Measurements from ENCODE around the gene ZNF718. TPM values are rescaled to one million over a fixed set of nuclear protein-coding genes. Genes with fewer than 3 reads are reported as not detected.

ZNF718 gene
- total and polyA plus RNA-seq, 2 of the 8 experiments (the other 6 are each of a cell fraction or from before 2014, with no cell fraction given), result 3.3 to 19.5 TPM

GRCh38 chr4:124275-125081, at the start of gene ZNF718 (continued):
- no peak for TF ChIP-seq BACH1 (IDR thresholded peaks at IDR 0.05; ENCODE audit: low read length)
- TF ChIP-seq EZH2 (IDR thresholded peaks at IDR 0.05; ENCODE audit: low read depth, low read length, severe bottlenecking), result no peak
- no peak for TF ChIP-seq ATF2 (IDR thresholded peaks at IDR 0.05; ENCODE audit: low read length)
- TF ChIP-seq CEBPB (IDR thresholded peaks at IDR 0.05; ENCODE audit: low read depth, low read length), result no peak
- no peak for TF ChIP-seq SIRT6 (IDR thresholded peaks at IDR 0.05; ENCODE audit: low read length)
- no peak for TF ChIP-seq CHD7 (IDR thresholded peaks at IDR 0.05; ENCODE audit: insufficient replicate concordance, low read length)
- no peak for TF ChIP-seq BCL11A (IDR thresholded peaks at IDR 0.05; ENCODE audit: low read depth in 2 of 2, low read length in 2 of 2)
- no peak for TF ChIP-seq ATF3 (IDR thresholded peaks at IDR 0.05; ENCODE audit: insufficient read depth, low read depth, low read length)
